NCI-H748 (cell line): ENCODE measurements around the gene SOX6.

Experiments used
- DNase-seq: peaks from one replicate; lab custom pipeline; 2025; ENCODE audit not compliant: unreplicated experiment; lab: John Stamatoyannopoulos, UW

Gene SOX6

DNA sequence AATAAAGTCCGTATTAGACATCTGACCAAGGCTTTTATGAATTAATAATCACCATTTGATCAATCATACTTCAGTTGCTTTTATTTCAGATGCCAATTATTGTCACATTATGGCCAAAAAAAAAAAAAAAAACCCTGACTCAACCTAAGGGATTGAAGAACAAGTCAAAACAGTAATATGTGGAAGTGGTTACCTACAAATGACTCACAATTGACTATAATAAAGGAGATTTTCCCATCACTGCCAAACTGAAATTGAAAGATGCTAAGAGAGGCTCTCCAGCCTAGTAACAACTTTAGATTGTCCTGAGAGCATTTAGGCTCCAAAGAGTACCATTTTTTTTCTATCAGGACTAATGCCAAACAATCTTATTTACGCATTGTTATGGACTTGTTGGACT lies 35.2 kb downstream of the SOX6 start:
- DNase-seq = no peak

DNA sequence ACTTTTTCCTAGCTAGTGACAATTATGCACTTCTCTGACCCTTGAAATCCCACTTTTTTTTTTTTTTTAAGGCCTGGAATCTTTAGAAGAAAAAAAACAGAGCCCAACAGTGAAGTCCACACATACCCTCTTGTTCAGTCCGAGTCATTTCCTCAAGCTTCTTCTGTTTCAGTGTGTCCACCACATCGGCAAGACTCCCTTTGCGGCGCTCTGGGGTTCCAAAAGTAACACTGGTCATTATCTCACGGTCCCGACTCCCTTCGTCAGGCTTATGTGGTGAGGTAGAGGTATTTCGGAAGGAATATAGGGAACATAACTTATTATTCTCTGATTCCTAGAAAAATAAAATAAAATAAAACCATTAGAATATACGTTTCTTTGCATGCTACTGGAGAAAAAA lies 38.0 kb downstream of the SOX6 start:
- no peak for DNase-seq

DNA sequence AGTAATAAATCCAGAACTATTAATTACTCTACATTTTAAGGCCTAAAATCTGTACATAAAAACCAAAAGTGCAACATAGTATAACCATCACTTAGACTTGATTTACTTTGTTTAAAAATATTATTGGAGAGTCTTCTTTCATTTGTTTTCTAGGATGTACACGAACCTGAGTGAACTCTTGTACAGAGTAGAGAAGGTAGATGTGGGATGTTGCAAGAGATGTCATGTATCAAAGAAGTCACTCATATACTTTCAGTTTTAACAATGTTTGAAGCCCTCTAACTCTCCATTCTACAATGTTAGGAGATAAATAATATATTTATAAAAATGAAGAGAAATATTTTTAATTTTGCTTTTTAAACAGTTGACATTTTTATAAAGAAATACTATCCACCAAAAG lies 38.6 kb downstream of the SOX6 start:
- no peak for DNase-seq

DNA sequence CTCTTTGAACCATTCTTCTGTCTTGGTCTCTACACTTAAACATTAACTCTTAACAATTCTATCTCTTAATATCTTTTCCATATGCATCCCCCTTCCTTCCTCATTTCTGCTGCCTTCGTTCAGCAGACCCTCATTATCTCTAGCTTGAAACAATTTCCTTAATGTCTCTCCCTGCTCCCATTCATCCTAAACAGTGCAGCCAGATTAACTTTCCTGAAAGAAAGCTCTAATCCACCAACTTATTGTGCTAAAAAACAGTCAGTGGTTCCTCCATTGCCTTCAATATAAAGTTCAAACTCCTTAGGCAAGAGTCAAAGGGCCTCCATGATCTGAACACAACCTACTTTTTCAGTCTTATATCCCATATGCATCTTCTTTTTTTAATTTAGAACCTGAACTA lies 42.5 kb downstream of the SOX6 start:
- no peak for DNase-seq

DNA sequence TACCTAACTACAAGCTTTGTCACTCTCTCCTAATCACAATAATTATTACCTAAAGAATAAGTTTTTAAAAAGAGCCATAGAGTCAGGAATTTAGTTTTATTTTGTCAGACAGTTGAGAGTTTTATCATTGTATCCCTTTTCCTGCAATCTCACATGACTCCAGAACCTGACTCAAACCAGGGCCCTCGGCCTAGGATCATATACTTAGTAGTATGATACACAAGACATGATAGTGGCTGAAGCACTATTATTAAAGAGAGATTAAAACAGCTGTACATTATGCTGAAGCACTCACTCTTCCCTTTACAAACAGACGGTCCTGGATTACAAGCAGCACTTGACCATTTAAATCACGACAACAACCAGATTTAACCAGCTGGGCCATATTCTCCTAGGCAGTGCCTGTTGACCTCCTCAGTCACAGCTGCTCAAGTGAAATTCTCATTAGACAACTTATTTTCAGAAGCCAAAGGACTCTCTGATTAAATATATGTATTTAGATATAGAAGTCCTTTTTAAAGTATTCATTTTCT lies 44.0 kb downstream of the SOX6 start:
- DNase-seq = peak; percentile 82

DNA sequence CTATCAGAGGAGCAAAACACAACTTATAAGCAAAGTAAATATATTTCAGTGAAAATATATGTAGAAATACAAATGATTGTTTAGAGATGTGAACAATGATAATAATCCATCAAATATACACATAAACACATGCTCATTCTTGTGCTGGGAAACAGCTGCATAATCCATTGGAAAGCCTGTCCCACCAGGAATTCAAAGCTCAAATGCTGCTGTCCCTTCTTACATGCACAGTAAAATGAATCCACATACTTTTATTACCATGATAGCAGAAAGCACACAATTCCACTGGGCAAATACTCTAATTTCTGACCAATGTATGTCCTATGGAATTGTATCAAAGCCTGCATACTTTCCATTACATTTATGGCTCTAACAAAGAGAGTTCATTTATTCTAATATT lies 44.5 kb downstream of the SOX6 start:
- no peak for DNase-seq

DNA sequence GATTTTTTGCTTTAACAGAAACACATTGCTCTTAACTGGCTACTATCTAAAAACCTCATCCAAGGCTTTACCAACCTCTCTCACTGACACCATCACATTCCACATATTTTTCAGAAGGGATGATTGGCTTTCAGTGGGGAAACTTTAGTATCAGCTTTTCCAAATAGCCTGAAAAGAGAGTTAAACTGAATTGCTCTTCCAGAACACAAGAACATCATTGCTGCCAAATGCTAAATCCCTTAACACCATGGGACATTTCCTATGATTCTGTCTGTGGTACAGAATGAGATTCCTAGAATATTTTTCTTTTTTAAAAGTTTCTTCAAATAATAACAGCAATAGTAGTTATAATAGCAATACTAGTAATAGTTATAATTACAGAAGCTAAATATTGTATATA lies 45.4 kb downstream of the SOX6 start:
- DNase-seq = no peak

DNA sequence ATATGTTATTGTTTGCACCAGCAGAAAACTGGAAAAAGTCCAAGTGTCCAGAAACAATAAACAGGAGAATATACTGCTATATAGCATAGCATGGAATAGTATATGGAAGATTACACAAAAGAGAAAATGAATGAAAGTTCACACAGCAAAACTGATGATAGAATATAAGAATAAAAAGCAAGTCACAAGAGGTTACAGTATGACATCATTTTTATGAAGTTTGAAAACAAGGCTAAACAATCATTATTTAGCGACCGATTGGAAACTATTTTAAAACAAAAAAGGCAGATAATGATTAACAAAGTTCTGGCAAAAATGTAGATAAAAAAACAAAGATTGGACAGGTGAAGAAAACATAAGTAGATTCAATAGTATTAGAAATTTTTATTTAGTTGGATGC lies 47.1 kb downstream of the SOX6 start:
- DNase-seq = no peak

DNA sequence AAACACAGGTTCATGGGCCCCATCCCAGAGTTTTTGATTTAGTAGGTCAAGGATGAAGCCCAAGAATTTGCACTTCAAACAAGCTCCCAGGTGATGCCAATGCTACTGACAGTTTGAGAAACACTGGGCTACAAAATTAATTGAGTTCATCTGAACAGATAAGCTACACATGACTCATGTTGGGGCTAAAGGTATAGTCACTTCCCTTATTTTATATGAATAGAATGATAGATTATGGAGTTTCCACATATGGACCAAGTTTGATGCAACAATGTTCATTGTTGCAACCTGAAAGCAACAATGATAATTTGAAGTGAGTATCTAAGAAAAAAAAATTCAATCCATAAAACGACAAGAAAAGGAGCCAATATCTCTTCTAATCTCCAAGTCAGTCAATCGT lies 54.9 kb downstream of the SOX6 start:
- DNase-seq = no peak

DNA sequence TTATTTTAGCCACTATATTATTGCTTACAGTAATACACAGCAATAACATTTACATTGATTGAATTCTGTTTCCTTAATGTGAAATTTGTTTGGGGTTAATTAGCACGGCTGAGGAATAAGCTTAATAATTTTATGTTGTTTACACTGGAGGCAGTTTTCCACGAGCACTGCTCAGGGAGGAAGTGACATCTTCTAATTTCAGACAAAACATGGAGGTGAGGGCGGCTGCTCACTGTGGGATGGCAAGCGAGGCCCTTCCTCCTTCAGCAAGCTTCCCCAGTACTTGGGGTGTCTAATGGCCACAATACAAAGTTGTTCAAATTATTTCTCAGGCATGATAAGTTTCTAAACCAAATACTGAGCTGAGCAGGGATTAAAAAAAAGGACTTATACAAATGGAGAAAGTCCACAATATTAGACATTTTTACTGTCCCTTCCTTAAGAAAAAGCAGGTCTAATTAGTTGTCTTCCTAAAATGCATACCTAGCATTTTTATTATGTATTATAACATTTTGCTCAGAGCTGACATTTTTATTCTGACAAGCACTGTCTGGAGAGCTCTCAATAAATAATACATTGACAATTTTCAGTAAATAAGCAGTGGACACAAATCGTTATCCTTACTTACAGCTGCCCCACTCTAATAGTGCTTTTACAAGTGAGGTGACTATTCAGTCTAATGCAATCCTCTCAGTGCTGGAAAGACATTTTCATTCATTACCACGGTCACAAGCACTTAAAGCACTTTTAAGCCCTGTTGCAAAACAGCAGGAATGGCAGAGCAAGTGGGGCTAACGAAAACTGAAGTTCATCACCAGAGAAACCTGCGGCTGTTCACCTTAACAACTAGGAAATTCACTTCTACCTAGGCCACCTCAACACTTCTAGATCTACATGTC lies 56.2 kb downstream of the SOX6 start:
- DNase-seq = peak; percentile 76

DNA sequence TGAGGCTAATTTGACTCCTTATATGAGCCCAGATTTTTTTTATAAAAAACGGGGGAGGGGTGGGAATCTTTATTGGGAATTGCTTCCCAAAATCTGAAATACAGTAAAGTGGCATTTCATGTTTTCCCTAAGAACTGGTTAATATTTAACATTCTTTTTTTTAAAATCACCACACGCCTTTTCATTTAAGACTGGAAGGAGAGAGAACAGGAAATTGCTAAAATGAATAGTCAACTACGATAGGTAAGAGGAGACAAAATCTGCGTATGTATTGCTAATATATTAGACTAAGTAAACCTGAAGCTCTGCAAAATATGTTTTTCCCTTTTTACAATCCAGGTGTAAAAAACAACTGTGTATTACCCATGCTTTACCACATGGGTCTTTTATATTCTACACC lies 57.0 kb downstream of the SOX6 start:
- DNase-seq = no peak

DNA sequence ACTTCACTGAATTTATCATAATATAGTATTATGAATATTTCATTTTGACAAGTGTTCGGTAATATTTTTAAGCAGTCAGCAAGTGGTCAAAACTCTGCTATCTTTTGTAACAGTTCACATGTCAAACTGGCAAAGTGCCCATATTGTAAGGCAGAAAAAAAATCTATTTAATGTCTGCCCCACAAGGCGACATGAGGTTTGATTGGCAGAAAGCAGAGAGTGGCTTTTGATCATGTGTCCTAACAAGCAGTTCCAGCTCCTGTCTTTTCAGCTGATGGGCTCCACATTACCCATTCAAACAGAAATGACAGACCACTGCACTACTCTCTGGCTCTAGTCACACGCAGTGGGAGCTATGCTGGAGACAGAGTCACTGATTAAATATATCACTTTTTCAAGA lies 59.0 kb downstream of the SOX6 start:
- peak; percentile 80 for DNase-seq

DNA sequence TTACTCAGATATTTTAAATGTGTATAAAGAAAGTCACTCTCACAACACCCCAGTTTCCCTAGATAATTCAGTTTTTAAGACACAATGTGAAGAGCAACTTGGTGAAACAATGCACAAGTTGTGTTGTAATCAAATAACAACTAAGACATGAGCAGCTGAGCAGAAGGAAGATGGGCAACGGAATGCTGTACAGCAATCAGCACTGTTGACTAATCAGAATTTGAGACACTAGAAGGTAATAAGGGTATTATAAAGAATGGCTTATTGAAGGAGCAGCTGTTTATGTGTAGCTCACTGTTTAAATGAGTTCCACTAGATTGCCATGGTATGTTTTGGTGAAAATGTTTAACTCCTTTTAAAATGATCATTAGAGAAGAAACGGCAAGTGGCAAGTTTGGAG lies 60.1 kb downstream of the SOX6 start:
- DNase-seq = no peak

DNA sequence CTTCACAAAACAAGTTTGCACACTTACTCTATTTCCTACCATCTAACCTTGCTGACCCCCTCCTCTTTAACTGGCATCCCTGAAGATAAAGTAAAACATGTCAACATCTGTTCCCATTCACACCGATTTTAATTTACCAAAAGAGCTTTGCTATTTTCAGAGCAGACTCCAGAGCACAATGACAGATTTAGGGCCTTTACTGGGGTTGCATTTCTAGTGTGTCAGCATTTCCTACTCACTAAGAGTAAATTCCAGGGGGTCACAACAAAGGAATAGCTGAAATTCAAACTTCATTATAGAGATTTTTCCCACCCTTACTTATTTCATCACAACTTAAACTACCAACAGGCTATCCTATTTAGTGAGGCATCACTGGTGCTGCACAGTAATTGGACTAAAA lies 60.8 kb downstream of the SOX6 start:
- DNase-seq = no peak

DNA sequence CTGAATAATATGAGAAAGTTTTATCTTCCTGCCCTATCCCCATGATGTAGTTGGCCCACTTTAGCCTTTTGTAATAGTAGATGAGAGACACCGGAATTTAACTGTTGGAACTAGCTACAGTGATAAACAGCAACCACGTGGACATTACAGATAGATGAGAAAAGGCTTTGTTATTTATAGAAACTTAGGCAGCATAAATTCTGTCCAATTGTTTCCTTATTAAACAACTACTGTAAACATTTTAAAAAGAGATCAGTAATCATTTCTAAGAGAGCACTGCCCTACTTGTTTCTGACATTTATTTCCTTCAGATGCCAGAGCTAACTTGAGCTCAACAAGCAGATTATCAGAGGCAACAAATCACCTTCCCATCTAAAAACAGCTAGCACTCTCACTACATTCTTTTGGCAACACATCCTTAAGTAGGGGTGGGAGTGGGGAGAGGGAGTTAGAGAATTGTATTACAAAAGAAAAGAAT lies 63.1 kb downstream of the SOX6 start:
- peak; percentile 50 for DNase-seq

DNA sequence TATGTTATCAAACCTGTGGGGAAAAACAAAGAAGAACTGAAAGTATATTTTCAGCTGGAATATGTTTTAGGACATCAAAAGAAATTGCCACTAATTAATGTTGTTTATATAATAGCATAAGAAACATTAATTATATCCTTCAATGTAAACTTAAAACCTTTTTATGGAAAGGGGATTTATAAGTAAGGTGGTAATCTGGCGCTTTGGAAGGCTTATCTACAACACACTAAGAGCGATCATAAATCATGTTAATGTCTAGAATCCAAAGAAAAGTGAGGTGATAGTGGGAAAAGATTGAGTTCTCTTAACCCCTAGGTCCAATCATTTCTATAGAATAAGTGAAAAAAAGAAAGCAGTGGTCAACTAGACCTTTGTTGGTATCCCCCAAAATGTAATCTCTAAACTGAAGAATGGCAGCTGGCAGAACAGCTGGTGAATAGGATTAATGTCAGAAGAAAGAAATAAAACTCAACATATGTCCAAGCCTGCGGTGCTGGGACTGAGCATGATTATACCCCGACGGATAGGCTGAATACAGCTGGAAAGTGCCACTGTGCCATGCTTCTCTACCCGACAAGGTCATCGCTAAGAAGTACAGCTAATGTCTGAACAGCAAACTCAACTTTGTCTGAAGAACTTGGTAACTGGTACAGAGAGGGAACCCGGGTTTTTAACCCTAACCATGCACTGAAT lies 64.0 kb downstream of the SOX6 start:
- peak; percentile 69 for DNase-seq

DNA sequence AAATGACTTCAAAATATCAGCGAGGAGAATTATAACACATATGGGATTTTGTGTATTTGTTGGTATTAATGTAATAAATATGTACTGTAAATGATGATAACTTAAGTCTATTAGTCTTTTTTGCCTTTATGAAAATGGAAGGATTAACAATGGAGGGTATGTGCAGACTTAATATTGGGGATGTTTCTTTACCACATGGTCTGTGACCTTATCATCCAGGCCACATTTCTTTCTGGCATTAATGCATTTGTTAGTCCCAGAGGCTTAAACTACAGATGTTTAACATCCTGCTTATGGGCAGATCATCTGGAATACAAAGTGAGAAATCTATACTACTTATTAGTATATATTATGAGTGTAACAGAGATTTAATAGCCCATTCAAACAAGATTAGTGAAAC lies 64.6 kb downstream of the SOX6 start:
- DNase-seq = peak; percentile 18

DNA sequence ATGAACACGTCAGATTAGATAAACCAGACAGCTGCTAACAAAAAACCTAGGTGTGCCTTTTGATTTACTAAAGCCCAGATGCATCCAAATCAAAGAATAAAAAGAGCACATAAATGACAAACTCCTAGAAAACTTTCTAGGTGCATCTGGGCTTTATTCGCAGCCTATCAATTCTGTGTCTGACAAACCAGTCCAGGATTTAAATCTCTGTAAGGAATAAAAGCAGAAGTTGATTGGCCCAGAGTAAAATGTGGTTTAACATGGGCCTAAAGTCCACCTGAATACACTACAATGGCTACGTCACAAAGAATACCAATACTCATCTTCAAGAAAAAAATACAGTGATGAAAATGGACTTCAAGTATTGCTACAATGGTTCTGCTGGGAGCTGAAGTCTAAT lies 66.8 kb downstream of the SOX6 start:
- no peak for DNase-seq

DNA sequence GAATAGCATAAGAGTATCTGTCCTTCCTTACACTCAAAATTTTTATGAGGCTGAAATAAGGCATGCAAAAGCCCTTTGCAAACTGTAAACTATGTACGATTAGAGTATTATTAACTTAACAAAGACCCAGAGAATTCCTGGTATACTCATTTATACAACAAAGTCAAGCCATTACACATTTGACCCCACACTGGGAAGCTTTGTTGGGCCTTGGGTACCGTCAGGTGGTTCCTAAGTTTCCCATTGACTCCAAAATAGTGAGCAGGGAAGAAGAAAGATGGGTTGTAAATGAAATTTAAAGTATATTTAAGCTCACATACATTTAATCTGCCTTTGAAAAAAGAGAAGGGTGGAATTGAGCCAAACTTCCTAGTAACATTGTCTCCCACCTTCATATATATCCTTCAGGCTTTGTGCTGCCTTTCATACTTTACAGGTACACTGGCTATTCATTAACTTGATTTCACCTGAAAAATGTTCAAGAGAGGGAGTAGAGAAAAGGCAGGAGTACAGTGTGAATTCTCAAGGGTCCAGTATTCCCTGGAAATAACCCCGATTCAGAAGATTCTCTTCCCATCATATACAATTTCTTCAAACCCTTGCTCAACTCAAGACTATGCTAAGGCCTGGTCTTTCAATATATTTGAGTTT lies 68.6 kb downstream of the SOX6 start:
- no peak for DNase-seq

DNA sequence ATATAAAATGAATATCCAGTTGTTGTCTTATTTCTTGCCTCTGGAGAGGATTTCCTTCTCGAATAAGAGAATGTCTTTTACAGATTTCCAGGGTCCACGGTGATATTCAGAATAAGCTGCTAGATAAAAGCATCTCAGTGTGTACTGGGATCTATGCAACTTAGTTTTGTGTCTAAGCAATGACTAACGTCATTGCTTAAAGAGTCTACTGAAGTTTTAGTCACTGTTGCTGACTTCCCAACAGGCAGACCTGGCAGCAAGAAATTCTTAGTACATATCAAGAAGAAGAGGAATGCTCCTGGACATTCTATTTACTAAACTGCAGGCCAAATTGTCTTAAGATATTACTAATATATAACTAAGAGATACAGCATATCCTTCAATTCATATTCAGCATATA lies 70.3 kb downstream of the SOX6 start:
- DNase-seq = no peak

DNA sequence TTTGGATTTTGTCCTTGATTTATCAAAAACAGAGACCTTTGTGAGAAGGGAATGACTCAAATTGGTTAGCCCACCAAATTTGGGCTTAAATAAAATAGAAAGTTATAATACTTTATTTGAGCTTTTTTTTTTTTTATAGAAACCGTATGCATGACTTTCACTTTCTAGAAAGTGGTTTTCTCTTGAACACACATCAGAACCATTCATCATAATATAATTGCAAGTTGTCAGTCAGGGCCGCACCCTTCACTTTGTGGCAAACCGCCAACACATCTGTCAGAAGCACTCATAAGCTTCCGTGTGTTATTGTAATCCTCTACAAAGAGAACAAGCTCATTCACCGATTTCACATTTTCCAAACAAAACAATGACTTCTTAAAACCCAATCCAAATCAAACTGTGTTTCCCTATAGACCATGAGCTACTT lies 76.1 kb downstream of the SOX6 start:
- DNase-seq = peak; percentile 98

DNA sequence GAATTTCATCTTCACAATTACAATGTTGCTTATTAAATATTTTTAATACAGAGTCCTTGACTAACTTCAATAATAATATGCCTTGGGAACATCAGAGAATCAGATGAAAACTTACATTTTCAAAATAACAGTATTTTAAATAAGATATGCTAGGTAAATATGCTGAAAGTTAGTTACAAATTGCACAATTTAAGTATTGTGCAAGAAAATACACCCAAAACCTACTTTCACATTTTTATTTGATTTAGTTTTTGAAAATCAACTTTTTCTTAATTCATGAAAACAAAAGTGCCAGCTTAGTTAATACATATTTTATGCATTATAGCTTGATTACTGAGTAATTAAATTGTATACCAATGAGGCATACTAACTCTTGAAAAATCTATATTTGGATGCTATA lies 76.8 kb downstream of the SOX6 start:
- DNase-seq = no peak
